Measurements from ENCODE around the gene OVCA2.
A peak's percentile ranks its signal among the peaks of the same experiment; 100 is the strongest.

OVCA2 gene

DNA sequence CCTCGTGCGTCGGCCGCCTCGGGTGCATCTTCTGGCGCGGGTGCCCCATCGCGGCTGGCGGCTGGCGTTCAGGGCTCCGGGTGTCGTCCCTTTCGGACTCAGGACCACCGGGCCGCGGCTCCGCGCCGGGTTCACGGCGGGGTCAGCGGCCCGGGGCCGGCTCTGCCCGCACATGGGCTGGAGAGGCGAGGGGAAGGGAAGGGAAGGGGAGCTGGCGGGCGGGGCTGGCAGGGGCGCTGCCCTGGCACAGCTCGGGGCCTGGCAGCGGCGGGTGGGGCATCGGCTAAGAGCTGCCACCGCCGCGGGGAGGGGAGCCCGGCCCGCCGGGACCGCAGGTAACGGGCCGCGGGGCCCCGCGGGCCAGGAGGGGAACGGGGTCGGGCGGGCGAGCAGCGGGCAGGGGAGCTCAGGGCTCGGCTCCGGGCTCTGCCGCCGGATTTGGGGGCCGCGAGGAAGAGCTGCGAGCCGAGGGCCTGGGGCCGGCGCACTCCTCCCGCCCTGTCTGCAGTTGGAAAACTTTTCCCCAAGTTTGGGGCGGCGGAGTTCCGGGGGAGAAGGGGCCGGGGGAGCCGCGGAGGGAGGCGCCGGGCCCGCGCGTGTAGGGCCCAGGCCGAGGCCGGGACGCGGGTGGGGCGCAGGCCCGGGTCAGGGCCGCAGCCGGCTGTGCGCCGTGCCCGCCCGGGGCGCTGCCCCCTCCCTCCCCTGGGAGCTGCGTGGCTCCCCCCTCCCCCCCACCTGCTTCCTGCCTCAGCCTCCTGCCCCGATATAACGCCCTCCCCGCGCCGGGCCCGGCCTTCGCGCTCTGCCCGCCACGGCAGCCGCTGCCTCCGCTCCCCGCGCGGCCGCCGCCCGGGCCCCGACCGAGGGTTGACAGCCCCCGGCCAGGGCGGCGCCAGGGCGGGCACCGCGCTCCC lies 13.7 kb downstream of the OVCA2 start:
- DNase-seq: peak; percentile 55

DNA sequence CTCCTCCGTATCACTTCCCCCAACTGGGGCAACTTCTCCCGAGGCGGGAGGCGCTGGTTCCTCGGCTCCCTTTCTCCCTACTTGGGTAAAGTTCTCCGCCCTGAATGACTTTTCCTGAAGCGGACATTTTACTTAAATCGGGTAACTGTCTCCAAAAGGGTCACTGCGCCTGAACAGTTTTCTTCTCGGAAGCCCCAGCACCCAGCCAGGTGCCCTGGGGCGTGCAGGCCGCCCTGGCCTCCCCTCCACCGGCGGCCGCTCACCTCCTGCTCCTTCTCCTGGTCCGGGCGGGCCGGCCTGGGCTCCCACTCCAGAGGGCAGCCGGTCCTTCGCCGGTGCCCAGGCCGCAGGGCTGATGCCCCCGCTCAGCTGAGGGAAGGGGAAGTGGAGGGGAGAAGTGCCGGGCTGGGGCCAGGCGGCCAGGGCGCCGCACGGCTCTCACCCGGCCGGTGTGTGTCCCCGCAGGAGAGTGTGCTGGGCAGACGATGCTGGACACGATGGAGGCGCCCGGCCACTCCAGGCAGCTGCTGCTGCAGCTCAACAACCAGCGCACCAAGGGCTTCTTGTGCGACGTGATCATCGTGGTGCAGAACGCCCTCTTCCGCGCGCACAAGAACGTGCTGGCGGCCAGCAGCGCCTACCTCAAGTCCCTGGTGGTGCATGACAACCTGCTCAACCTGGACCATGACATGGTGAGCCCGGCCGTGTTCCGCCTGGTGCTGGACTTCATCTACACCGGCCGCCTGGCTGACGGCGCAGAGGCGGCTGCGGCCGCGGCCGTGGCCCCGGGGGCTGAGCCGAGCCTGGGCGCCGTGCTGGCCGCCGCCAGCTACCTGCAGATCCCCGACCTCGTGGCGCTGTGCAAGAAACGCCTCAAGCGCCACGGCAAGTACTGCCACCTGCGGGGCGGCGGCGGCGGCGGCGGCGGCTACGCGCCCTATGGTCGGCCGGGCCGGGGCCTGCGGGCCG lies 14.7 kb downstream of the OVCA2 start:
- peak; percentile 56 for DNase-seq

DNA sequence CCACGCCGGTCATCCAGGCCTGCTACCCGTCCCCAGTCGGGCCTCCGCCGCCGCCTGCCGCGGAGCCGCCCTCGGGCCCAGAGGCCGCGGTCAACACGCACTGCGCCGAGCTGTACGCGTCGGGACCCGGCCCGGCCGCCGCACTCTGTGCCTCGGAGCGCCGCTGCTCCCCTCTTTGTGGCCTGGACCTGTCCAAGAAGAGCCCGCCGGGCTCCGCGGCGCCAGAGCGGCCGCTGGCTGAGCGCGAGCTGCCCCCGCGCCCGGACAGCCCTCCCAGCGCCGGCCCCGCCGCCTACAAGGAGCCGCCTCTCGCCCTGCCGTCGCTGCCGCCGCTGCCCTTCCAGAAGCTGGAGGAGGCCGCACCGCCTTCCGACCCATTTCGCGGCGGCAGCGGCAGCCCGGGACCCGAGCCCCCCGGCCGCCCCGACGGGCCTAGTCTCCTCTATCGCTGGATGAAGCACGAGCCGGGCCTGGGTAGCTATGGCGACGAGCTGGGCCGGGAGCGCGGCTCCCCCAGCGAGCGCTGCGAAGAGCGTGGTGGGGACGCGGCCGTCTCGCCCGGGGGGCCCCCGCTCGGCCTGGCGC lies 15.4 kb downstream of the OVCA2 start:
- DNase-seq: no peak

DNA sequence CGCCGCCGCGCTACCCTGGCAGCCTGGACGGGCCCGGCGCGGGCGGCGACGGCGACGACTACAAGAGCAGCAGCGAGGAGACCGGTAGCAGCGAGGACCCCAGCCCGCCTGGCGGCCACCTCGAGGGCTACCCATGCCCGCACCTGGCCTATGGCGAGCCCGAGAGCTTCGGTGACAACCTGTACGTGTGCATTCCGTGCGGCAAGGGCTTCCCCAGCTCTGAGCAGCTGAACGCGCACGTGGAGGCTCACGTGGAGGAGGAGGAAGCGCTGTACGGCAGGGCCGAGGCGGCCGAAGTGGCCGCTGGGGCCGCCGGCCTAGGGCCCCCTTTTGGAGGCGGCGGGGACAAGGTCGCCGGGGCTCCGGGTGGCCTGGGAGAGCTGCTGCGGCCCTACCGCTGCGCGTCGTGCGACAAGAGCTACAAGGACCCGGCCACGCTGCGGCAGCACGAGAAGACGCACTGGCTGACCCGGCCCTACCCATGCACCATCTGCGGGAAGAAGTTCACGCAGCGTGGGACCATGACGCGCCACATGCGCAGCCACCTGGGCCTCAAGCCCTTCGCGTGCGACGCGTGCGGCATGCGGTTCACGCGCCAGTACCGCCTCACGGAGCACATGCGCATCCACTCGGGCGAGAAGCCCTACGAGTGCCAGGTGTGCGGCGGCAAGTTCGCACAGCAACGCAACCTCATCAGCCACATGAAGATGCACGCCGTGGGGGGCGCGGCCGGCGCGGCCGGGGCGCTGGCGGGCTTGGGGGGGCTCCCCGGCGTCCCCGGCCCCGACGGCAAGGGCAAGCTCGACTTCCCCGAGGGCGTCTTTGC lies 16.2 kb downstream of the OVCA2 start:
- no peak for DNase-seq

DNA sequence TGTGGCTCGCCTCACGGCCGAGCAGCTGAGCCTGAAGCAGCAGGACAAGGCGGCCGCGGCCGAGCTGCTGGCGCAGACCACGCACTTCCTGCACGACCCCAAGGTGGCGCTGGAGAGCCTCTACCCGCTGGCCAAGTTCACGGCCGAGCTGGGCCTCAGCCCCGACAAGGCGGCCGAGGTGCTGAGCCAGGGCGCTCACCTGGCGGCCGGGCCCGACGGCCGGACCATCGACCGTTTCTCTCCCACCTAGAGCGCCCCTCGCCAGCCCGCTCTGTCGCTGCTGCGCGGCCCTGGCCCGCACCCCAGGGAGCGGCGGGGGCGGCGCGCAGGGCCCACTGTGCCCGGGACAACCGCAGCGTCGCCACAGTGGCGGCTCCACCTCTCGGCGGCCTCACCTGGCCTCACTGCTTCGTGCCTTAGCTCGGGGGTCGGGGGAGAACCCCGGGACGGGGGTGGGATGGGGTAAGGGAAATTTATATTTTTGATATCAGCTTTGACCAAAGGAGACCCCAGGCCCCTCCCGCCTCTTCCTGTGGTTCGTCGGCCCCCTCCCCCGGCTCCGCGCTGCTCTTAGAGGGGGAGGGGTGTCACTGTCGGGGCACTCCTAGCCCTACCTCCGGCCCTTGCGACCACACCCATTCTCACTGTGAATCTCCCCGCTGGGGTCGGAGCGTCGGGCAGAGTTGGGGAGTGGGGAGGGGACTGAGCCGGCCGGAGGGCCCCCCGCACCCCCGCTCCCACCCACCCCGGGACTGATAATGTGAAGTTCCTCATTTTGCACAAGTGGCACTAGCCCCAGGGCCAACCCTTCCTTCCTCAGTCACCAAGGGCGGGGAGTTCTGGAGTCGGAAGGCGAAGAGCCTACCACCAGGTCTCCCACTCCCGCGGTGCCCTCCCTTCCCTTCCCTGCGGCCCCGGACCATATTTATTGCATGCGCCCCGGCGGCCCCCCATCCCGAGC lies 17.0 kb downstream of the OVCA2 start:
- DNase-seq: peak; percentile 71

DNA sequence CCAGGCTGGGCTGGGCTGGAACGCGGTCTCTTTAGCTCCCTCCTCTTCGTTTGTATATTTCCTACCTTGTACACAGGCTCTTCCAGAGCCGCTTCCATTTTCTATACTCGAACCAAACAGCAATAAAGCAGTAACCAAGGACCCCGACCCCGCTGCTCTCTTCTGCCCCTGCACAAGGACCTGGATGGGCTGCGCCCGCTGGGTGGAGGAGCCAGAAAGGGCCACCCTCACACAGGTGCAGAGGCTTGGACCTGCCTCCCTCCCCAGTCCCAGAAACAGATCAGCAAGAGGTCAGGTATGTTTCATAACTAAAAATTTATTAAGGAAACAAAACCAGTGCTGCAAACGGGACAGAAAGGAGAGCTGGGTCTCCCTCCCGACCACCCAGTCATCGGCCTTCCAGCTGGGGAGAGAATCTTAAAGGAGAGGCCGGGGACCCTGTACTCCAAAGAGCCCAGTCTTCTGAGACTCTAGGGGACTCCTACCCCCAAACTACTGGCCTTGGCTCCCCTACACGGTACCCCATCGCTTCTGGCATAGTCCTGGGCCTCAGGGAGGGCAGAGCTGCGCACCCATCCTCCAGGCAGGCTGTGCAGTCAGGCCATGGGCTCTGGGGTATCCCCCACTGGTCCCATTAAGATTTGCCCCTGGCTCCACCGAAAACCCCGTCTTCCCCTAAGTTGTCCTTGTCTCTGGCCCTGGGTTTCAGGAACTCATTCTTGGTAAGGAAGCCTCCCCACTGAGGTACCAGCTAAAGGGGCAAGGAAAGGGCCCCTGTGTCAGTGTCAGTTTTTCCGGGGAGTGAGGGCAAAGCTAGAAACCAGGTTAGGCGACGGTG lies 17.9 kb downstream of the OVCA2 start:
- DNase-seq: no peak

DNA sequence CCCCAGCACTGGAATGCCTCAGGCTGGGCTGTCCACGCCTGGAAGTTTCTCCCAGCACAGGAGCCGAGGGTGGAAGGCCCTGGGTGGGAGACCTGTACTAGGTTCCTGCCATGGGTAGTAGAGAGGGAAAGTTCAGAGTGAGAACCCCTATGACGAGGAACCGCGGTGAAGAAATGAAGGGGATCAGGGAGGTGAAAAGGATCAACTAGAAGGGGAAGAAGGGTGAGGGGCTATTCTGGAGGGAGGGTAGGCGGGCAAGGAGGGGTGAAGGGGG lies 18.5 kb downstream of the OVCA2 start:
- no peak for DNase-seq

DNA sequence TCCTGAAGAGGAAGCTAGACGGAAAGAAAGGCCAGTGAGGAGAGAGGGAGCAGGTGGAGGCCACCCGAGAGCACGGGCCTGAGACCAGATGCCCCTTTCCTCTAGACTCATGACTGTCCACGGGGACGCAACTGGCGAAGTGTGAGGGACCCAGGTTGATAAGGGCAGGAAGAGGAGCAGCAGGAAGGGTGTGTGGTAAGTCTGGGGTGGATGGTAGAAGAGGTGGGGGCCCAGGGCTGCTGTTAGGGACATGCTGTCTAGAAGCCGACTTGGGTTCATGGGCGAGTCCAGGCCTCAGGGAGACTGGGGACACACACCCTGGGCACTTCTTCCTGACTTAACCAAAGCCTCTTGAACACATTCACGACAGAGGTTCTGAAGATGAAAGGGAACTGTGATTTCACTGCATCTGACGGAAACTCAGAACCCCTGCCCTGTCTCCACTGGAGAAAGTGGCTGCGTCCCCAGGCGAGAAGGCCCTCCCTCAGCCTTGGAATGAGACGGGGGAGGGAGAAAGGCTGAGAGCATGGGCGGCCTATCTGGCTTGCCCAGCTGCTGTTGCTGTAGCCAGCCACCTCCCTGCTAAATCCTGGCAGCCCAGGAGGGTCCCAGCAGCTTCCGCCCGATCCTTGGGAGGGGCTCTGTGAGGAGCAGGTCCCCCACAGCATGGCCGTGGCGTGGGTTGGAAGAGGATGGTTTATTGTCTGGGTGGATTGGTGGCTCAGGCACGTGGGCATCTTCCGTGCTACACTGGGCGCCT lies 19.0 kb downstream of the OVCA2 start:
- no peak for DNase-seq

DNA sequence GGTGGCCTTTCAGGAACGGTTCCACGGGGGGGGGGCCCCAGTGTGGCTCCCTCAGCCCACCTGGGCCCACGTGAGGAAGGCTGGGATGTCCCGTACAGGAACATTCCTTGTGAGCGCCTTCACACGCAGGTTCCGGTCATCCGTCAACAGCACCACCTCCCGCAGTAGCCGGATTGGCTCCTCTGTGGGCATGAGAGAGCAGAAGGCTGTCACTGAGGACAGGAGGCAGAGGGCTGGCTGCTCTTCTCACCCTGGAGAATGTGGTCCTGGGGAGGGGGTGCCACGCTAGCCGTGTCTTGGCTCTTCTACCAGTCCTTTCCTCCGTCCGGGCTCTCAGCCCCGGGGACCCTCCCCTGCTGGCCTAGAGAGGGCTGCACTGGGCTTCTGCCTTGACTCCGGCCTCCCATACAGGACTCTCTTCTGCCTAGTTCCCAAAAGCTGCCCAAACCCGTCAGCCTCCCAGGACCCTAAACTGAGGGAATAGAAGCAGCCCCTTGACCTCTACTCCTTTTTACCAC lies 19.7 kb downstream of the OVCA2 start:
- no peak for DNase-seq

DNA sequence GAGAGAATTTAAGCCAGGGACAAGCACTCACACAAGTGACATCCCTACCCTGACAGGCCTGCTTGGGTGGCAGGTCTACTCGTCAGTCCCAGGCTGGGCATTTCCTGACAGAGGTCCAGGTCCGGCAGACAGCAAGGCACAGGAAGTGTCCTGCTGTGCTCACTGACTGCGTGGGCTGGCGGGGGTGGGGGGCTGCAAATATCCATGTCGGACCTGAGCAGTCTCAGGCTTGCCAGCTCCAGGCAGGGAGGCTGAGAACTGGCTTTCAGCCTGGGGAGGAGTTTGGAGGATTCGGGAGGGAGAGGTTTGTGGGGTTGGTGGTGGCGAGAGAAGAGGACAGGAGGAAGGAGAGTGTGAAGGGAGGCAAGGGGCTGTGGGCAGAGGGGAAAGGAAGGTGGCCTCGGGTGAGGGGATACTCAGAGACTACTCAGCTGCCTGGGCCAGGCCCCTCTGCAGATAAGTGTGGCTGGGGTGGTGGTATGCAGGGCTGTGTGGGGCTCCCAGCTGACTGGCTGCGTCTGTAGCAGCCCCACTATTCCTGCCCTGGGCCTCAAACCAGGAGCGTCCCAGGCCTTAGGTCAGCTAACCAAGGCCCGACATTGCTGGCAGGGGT lies 20.9 kb downstream of the OVCA2 start:
- no peak for DNase-seq

DNA sequence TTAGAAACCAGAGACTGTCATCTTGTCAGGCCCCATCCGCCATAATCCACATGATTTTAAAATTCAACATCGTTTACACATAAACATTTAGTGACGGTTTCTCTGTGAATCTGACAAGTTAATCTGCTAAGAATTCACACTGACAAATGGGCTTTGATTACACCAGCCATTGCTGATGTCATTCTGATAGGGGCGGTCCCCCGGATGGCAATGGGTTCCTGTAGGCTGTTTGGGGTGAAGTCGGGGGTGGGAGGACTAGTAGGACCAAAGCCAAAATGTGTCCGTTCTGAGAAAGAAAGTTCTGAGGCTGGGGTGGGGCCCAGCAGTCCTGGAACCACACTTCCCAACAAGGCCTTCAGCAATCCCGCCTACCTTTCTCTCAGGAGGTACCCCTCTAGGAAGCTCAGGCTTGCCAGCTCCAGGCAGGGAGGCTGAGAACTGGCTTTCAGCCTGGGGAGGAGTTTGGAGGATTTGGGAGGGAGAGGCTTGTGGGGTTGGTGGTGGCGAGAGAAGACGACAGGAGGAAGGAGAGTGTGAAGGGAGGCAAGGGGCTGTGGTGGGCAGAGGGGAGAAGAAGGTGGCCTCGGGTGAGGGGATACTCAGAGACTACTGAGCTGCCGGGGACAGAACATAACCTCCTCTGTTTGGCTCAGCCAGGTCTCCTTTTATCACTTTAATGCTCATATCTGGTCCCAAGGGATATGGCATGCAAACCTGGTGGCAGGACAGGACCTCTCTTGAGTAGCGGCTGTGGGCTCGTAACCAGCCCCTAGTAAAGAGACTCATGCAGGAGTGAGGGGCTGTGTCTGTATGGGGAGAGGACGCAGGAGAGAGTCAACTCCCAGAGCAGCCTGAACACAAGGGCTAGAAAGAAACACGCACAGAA lies 21.7 kb downstream of the OVCA2 start:
- DNase-seq: no peak

DNA sequence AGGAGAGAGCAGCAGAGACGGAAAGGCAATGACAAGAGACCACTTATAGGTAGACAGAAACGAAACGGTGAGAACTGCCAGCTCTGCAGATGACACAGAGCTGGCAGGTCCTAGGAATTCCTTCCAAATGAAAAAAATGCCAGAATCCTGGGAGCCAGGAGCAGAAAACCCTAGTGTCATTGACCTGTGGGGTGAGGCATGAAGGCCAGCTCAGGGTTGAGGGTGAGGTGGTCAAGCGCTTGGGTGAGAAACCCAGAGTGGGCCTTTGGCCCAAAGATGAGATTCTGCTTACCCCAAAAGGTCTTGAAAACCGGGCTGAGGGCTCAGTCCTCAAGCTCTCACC lies 22.3 kb downstream of the OVCA2 start:
- no peak for DNase-seq

DNA sequence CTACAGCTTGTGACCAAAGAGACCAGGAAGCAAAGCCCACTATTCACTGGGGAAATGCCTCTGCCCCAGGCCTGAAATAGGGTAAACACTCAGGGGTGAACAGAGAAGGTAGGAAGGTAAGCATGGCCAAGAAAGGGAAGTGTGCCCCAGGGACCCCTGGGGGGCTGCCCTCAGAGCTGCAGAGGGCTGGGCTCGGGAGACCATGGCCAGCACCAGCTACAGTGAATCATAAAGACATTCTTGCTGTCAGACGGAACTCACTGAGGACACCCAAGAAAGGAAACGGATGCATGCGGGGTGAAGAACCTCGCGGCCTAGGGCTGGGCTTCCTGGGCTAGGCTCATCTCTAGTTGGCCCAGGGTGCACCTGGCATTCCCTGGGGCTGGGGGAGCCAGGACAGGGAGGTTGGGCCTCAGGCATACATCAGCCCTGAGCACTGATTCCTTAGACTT lies 22.7 kb downstream of the OVCA2 start:
- DNase-seq: no peak

DNA sequence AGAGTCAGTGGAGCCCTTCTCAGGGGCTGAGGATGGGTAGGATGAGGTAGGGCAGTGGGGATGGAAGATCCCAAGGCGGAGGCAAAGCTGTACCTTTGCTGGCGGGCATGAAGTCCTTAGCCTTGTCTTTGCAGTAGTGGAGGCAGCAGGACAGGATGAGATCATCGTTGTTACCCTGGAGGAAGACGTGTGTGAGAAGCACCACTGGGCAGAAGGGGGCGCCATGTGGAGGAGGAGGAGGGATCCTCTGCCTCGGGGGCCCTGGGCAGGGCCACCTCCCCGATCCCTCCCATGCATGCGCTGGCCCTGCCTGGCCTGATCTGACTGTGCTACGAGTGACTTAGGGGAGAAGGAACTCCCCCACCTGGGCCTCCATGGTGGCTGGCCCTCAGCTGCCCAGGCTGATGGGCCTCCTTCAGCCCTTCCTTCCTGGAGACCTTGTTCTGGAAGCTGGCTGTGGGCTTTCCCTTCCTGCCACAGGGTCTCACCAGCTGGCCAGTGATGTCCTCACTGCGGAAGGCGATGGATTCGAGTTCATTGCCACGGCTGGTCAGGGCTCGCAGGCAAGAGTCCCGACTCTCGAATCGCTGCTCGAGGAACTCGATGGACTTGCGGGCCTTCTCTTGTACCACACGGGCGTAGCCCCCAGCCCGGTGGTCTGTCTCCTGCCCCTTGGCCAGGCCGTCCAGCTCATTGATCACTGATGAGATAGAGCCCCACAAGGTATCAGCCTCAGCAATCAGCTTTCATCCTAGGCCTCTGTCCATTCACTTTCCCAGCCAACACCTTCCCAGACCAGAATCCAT lies 23.4 kb downstream of the OVCA2 start:
- peak; percentile 70 for DNase-seq

DNA sequence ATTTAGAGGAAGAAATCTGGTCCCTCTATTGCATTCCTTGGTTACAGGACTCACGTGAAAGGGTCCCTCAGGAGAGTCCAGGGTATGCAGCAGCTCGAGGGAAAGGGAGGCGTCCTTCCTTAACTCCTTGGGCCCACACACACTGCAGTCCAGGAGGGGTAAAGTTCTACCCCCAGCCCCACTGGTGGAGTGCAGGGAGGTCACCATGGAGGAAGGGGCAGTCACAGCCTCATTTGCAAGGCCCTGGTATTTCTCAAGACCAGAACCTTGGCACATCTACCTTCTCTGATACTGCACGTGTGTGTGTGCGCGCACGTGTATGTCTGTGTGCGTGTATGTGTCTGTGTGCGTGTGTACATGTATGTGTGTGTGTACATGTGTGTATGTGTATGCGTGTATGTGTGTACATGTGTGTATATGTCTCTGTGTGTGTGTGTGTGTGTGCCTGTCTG lies 24.2 kb downstream of the OVCA2 start:
- DNase-seq: no peak

DNA sequence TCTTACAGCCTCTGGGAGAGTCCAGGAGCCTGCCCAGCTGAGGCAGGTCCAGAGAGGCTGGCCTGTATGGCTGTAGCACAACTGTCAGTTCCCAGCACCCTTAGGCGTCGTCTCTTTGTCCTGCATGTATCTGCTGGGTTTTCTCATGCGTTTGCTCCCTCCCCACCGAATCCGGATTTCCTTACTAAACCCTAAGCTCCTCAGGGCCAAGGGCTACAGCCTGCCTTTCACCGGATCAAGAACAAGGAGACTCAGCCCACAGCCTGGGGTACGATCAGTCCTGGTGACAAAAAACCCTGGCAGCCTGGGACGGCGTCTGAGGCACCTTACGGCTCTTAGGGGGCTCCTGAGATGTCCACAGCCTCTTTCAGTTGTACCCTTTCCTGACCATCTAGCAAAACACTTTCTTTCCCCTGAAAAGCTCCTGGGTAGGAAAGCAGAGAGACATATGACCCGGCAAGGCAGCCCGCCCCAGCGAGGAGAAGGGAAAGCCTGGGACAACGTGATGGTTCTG lies 25.3 kb downstream of the OVCA2 start:
- DNase-seq: no peak

DNA sequence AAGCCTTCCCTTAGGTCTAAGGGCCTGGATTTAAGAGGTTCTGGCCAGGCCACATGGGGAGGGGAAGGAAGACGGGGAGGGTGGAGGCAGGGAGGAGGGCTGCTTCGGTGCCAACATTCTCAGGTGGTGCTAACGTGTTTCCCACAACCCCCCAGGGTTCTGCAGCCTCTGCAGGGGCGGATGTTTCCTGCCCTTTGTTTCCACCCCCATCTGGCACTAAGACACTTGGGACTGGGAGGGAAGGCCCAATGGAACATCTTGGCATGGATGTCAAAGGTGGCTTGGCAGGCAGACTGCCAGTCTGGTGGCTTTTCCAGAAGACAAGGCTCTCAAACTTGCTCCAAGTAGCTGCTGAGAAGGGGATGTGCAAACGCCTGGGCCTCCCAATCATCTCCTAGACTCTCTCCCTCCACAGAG lies 25.8 kb downstream of the OVCA2 start:
- DNase-seq: no peak

Data from stimulated activated CD4-positive, alpha-beta T cell treated with anti-CD3 and anti-CD28 coated beads, Interleukin-4, amount 100 ng/mL, for 1 hour (primary cell).